Muscle of leg (tissue), 11 donors: ENCODE results near the gene KIF16B. TPM values are rescaled to one million over a fixed set of nuclear protein-coding genes. Genes with fewer than 3 reads are reported as not detected.

Experiments used
- DNase-seq: peaks from one replicate; pipeline ENCODE4 v3.0.0; 2013
- H3K27ac ChIP-seq: one replicate; pipeline ENCODE4 v1.5.1; 2013; ENCODE audit warnings: mild to moderate bottlenecking, low read length, control low read depth
- H3K27me3 ChIP-seq: one replicate; pipeline ENCODE4 v1.6.1; 2013; ENCODE audit warnings: low read length; ENCODE audit not compliant: control insufficient read depth, insufficient read depth
- H3K36me3 ChIP-seq: one replicate; pipeline ENCODE4 v1.6.1; 2013; ENCODE audit warnings: low read length; ENCODE audit not compliant: control insufficient read depth, insufficient read depth
- H3K4me1 ChIP-seq: one replicate; pipeline ENCODE4 v1.6.1; 2013; ENCODE audit warnings: low read length; ENCODE audit not compliant: control insufficient read depth, insufficient read depth
- H3K4me3 ChIP-seq: one replicate; pipeline ENCODE4 v1.5.1; 2013; ENCODE audit warnings: low read length, control low read depth
- H3K9me3 ChIP-seq: replicated peaks from 2 replicates; pipeline ENCODE4 v1.6.1; 2013; ENCODE audit warnings: low read depth, low read length; ENCODE audit not compliant: control insufficient read depth
- WGBS: methylation state at CpG from one replicate; pipeline ENCODE4 v1.1.5; 2013; ENCODE audit warnings: missing lambda C conversion rate; ENCODE audit not compliant: insufficient coverage; 5-methylcytosine and 5-hydroxymethylcytosine counted together
- polyA plus RNA-seq, 8 donors: library from polyadenylated mRNA; unstranded; fragments of 120-200 nt; gene quantifications; one replicate each; pipeline versions ENCODE4 v1.2.1 to v1.2.3, GENCODE V29; 2013; ENCODE audit warnings: inconsistent platforms in 1 of 8, low replicate concordance in 1 of 8; ENCODE audit not compliant: insufficient read length in 8 of 8, insufficient read depth in 1 of 8
- total RNA-seq: library from RNA; stranded (reverse); fragments of 120-200 nt; gene quantifications from one replicate; pipeline ENCODE4 v1.2.4, GENCODE V29; 2013

The KIF16B gene
- total and polyA plus RNA-seq, 9 donors = 17.2 to 30.3 (median 24.7) TPM

DNA sequence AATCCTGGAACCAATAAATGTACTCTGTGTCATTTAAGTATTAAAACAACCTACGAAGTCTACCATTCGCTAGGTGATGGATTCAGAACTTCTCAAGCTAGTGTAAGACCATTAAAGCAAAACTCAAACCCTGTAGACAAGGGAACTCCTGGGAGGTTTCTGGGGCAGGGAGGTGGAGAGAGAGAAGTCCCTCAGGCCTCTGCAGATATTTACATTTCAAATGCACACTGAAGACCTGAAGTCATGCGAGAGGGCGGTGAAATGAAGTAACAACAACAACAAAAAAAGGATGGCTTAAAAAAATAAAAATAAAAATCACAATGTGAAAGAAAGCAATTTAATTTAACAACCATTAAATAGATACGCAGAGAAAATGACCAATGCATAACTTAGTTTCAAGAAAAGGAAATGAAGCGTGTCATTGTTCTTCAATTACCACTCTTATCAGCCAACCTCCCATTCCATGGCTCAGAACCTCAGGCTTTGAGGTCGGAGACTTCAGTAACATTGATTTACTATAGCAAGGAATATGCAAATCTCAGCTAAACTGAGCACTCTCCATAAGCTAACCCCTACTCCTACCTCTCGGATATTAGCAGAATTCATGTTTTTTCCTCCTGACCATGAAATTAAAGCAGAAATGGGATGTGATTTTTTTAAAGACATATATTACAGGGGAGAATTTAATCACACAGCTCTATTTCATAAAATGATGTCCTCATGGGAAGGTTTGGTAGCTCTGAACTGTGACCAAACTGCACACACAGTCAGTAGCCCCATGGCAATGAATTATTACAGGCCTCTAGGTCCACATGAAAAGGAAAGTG, 140.6 kb downstream of the KIF16B start:
- no CpG with 5 or more reads among the region's 8 CpGs for WGBS
- Histone ChIP-seq H3K27me3 (no peaks in the 10 kb centered on the region), H3K4me1 (peaks cover under 1% of the 10 kb centered on the region), H3K9me3 (no peaks in the 10 kb centered on the region), H3K36me3 (peaks cover 3% of the 10 kb centered on the region), H3K27ac (no peak overlapping the region), H3K4me3 (no peak overlapping the region)
- DNase-seq = no peak

DNA sequence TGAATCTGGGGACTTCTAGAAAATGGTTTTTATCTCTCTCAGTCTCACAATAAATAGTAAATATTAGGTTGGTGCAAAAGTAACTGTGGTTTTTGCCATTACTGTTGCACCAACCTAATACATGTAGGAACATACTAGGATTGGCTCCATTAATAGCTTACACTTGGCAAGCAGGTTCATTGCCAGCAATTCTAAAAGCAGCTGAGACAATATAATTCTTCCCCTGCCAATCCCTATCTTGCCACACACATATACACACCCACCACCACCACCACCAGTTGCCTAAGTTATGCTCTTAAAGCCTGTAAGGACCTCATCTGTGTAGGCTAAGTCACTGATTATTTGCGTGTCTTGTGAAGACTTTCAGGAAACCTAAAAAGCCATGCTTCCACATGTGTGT, 145.1 kb downstream of the KIF16B start:
- WGBS = 80% methylated on average over 1 of the region's 1 CpG
- Histone ChIP-seq H3K36me3 (peaks cover 13% of the 10 kb centered on the region), H3K27ac (peak overlapping the region; percentile 78), H3K27me3 (no peaks in the 10 kb centered on the region), H3K4me1 (peaks cover 3% of the 10 kb centered on the region), H3K9me3 (no peaks in the 10 kb centered on the region), H3K4me3 (no peak overlapping the region)
- peak; percentile 30 for DNase-seq

DNA sequence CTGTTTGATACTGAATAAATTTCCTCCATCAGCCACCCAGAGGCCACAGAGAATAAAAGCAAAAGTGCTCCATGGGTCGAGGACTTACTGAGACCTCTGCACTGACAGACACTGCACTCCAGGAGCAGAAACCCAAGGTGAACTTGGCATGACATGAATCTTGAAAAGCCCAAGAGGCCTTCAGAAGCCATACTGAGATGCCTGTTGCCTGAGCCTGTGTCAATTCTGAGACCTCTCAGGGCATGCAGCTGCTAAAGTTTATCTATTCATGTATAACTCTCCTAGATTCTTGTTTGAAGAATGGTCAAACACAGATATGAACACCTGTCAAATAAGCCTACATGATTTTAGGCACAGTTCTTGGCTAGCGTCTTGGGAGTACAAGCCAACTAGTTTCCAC, 145.7 kb downstream of the KIF16B start:
- Histone ChIP-seq H3K4me1 (peaks cover 3% of the 10 kb centered on the region), H3K27ac (peak overlapping the region; percentile 78), H3K27me3 (no peaks in the 10 kb centered on the region), H3K9me3 (no peaks in the 10 kb centered on the region), H3K36me3 (peaks cover 13% of the 10 kb centered on the region), H3K4me3 (no peak overlapping the region)
- DNase-seq = peak; percentile 23
- 100% methylated on average over 1 of the region's 2 CpGs for WGBS

DNA sequence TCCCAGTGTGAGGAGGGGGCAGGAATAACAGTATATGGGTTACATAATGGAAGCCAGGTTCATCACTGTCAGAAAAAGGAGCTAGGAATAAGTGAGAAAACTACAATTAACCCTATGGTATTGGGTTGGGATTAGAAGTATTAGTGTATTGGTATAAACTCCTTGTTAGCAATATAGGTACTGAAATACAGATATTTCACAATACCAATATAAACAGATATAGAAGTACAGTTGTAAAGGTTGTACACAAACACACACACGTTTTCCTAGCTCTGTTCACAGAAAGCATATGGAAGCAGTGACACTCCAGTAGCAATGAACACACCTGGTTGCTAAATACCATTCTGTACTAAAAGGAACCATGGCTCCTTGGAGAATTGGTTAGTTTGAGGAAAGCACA, 148.5 kb downstream of the KIF16B start:
- peaks cover 3% of the 10 kb centered on the region for H3K4me1 ChIP-seq
- H3K27ac ChIP-seq = no peak overlapping the region
- H3K4me3 ChIP-seq = no peak overlapping the region
- no peaks in the 10 kb centered on the region for H3K9me3 ChIP-seq
- no CpG with 5 or more reads among the region's 1 CpG for WGBS
- peaks cover 13% of the 10 kb centered on the region for H3K36me3 ChIP-seq
- H3K27me3 ChIP-seq = no peaks in the 10 kb centered on the region
- no peak for DNase-seq

DNA sequence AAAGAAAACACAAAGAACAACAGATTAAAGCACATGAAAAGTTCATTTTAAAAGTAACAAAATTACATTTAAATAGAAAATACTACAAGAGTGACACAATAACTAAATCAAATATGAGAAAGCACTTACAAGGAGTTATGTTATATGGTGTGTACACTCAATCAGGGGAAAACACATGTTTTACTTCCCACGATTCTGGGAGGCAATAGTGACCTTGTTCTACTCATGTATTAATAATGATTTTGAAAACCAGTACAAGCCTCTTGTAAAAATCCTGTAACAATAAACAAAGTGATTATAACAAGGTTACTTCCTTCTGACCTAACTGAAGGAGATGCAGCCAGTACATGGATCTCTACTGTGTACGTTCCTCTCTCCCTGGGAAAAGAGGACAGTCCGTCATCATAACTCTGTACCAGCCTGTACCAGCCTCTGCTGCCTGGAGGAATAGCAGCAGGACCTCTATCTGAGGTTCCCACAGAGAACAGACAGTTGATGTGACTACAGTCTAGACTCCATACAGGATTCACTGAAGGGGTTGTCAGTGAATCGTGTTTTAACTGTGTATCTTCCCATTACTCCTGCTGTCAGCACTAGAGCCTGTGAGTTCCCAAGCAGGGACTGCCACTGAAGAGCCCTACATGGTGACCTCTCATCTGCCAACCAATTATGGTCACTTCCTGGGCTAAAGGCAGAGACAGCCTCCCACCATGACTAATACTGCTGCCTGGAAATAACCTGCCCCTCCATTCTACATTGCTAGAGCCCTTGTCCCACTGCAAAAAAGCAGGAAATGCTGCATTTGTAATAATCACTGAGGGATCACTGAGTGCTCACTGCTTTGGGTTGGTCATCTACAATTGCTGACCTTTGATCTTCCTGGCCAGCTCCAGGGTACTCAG, 149.7 kb downstream of the KIF16B start:
- WGBS = 100% methylated on average over 2 of the region's 4 CpGs
- no peaks in the 10 kb centered on the region for H3K9me3 ChIP-seq
- H3K4me1 ChIP-seq = peaks cover 3% of the 10 kb centered on the region
- no peaks in the 10 kb centered on the region for H3K27me3 ChIP-seq
- DNase-seq = no peak
- peaks cover 13% of the 10 kb centered on the region for H3K36me3 ChIP-seq
- H3K27ac ChIP-seq = no peak overlapping the region
- no peak overlapping the region for H3K4me3 ChIP-seq

DNA sequence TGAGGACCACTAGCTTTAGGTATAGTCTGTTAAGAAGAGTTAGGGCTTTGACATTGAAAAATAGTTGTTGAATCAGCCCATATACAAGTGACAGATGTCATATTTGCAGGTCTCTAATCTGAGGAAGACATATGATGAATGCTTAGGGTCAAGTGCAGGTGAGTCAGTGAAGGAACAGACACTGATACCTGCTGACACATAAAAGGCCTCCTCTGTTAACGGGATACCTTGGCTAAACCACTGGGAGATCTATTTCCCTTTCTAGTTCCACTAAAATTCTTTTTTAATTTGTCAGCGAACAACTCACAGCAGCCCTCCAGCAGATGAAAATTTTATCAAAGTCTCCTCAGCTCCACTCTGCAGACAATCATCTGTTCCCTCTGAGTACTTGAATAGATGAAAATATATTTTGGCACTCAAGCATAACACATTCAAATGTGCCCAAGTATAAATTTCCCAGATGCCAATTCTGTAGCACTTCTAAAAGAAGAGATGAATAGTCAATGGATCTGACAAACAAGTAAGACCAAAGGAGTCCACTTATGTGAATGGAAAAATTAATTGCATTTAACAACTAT, 154.0 kb downstream of the KIF16B start:
- Histone ChIP-seq H3K27me3 (no peaks in the 10 kb centered on the region), H3K27ac (no peak overlapping the region), H3K9me3 (no peaks in the 10 kb centered on the region), H3K4me1 (no peaks in the 10 kb centered on the region), H3K4me3 (no peak overlapping the region), H3K36me3 (peaks cover 11% of the 10 kb centered on the region)
- DNase-seq = no peak
- WGBS = 86% methylated on average over 1 of the region's 2 CpGs

DNA sequence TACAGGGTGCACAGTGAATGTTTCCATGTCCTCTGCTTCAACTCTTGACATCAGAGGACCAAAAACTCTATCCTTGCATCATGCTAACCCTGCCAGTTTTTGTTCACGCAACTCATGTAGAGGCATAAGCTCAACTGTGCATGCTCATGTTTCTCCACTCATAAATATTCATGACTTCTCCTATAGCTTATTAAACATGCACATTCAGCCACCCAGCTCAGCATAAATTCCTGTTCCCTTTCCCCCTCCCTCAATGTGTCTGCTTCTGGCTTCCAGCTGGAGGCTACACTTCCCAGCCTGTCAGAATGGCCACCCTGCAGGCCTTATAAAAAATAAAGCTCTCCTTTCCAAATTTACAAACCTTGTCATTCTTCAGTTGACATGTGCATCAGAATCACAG, 154.6 kb downstream of the KIF16B start:
- WGBS = 100% methylated on average over 1 of the region's 1 CpG
- H3K27ac ChIP-seq = no peak overlapping the region
- no peaks in the 10 kb centered on the region for H3K9me3 ChIP-seq
- no peak for DNase-seq
- peaks cover 4% of the 10 kb centered on the region for H3K36me3 ChIP-seq
- no peaks in the 10 kb centered on the region for H3K27me3 ChIP-seq
- H3K4me3 ChIP-seq = no peak overlapping the region
- H3K4me1 ChIP-seq = no peaks in the 10 kb centered on the region

DNA sequence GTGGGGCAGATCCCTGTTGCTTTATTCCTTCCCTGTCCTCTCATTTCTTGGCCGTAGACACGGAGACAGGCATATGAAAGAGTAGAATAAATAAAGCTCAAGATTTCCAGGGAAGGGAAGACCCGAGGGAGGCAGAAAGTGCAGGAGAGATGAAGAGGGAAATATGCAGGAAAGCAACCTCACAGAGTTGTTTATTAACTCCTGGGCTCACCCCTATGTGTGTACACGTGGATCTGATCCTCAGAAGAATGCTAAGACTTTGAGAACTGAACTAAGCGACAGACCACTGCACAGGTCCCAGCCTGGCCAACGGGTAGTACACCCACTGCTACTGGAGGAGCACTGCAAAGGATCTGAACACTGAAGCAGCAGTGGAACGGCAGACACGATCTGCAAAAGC, 156.2 kb downstream of the KIF16B start:
- no peak overlapping the region for H3K27ac ChIP-seq
- no peak for DNase-seq
- peaks cover 2% of the 10 kb centered on the region for H3K36me3 ChIP-seq
- WGBS = 72% methylated on average over 4 of the region's 8 CpGs
- peaks cover 2% of the 10 kb centered on the region for H3K9me3 ChIP-seq
- no peak overlapping the region for H3K4me3 ChIP-seq
- H3K4me1 ChIP-seq = no peaks in the 10 kb centered on the region
- H3K27me3 ChIP-seq = no peaks in the 10 kb centered on the region

DNA sequence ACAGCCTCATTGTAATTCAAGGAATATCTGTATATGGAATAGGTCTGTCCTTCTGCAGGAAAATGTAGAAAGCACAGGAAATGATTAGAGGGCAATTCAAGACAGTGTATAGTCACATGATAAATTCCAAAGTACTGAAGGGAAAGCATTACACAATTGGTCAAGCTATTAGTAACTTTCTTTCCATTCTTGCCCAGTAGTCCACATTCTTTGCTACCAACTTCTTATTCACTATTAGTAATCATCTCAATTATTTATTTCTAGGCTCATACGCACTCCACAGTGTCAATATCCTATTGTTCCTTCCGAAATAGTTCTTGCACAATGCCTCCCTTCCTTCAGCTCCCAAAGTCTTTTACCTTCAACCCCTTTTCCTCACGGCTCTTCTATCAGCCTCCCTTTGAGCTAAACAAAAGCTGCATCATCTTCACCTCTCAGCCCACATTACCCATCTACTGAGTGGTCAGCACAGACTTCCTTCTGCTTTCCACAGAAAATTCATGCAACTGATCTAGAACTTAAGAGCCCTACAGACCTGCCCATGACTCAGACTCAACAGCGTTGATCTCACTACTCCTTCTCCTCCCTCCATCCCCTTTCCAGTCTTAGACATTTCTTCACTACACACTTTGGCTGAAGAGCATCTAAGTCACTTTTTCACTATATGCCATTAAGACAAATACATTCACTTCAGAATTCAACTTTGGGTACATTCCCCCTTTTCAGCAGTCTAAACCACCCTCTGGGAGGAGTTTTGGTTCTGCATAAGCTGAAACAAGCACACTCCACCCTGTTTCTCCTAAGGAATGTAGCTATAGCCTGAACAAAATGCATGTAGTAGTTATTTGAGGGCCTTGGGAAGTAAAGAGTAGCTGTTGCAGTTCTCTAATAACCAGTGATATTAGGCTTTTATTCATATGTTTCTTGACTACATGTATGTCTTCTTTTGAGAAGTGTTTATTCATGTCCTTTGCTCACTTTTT, 157.9 kb downstream of the KIF16B start:
- no peaks in the 10 kb centered on the region for H3K27me3 ChIP-seq
- H3K4me1 ChIP-seq = no peaks in the 10 kb centered on the region
- no peak for DNase-seq
- no peak overlapping the region for H3K27ac ChIP-seq
- WGBS = 92% methylated on average over 3 of the region's 4 CpGs
- H3K4me3 ChIP-seq = no peak overlapping the region
- H3K36me3 ChIP-seq = peaks cover 4% of the 10 kb centered on the region
- peaks cover 14% of the 10 kb centered on the region for H3K9me3 ChIP-seq
